GM19372 (cell line): Measurements from ENCODE around the gene MKRN3.
"Not testable (repeated sequence)": the region's sequence is repeated elsewhere in the genome, so short reads cannot be mapped to it uniquely, and the experiment has no call there.

Experiments used
- ATAC-seq: cut with Tn5 transposase; IDR thresholded peaks from one replicate; pipeline ENCODE4 v1.9.1; 2021; ENCODE audit warnings: mild to moderate bottlenecking, low read depth, moderate library complexity; ENCODE audit not compliant: unreplicated experiment

MKRN3 gene

GRCh38 chr15:23578521-23579150 is 13.2 kb downstream of the MKRN3 start:
- no peak for ATAC-seq

GRCh38 chr15:23588268-23588667 is 22.8 kb downstream of the MKRN3 start:
- ATAC-seq = no peak

GRCh38 chr15:23589012-23589411 is 23.5 kb downstream of the MKRN3 start:
- no peak for ATAC-seq

- ATAC-seq = no peak
Observed at GRCh38 chr15:23594252-23594770, 28.8 kb downstream of the MKRN3 start.

GRCh38 chr15:23595368-23595767 is 29.9 kb downstream of the MKRN3 start:
- no peak for ATAC-seq

- ATAC-seq = no peak
Observed at GRCh38 chr15:23596736-23597135, 31.3 kb downstream of the MKRN3 start.

GRCh38 chr15:23597278-23597677 is 31.8 kb downstream of the MKRN3 start:
- not testable (repeated sequence) for ATAC-seq

GRCh38 chr15:23599053-23599452 is 33.6 kb downstream of the MKRN3 start:
- no peak for ATAC-seq

GRCh38 chr15:23602124-23602523 is 36.6 kb downstream of the MKRN3 start:
- ATAC-seq = no peak

- no peak for ATAC-seq
Observed at GRCh38 chr15:23606226-23606625, 40.8 kb downstream of the MKRN3 start.

GRCh38 chr15:23616536-23616935 is 51.1 kb downstream of the MKRN3 start:
- ATAC-seq = no peak
